ENCODE measurements around the gene PRG2. TPM values are rescaled to one million over a fixed set of nuclear protein-coding genes. Genes with fewer than 3 reads are reported as not detected.

Gene PRG2
- total and polyA plus RNA-seq, 9 of the 15 experiments (the other 6 are each of a cell fraction or from before 2014, with no cell fraction given), result 1.8 to 78.0 (median 26.6) TPM

DNA sequence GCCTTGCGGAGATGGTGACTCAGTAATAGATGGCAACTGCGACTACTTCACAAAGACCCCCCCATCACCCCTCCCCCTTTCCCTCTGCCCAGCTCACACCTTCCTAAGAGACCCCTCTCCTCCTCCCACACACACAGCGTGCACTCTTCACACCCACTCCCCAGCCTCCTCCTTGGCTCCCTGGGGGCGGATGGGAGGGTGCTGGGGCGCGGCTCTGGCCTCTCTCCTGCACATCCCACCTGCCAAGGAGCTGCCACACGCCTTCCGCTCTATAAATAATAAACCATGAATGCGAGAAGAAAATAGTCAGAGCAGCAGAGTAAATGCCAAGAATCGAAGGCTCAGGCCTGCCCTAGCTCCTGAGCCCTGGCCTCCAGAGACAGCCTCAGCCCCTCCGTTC, 47.7 kb downstream of the PRG2 start:
- Histone ChIP-seq H3K79me2 (ENCODE audit: control insufficient read depth, insufficient read depth, low read length) (no peaks in the 10 kb centered on the region), H3K27ac (ENCODE audit: extremely low read depth, low read depth, low read length) (no peak overlapping the region), H3K4me1 (replicated peaks in 1 of 2; ENCODE audit: control insufficient read depth in 2 of 2, insufficient read depth in 2 of 2, low read length in 2 of 2) (peaks cover 3 to 6% of the 10 kb centered on the region in 2 experiments; a peak in 4 of 5 replicates), H4K20me1 (replicated peaks; ENCODE audit: control insufficient read depth, insufficient read depth, low read length) (no peaks in the 10 kb centered on the region), H3K4me3 (no peak overlapping the region), H3K4me2 (ENCODE audit: insufficient read depth, low read length) (no peak overlapping the region), H3K9ac (ENCODE audit: insufficient read depth in 1 of 2, low read depth in 2 of 2, low read length in 2 of 2) (no peak overlapping the region), H2AFZ (ENCODE audit: low read depth, low read length) (no peak overlapping the region), H3K27me3 (ENCODE audit: control insufficient read depth in 2 of 2, insufficient read depth in 2 of 2, low read length in 2 of 2) (no peaks in the 10 kb centered on the region; a peak in 2 of 5 replicates), H3K9me1 (ENCODE audit: control insufficient read depth, insufficient read depth, low read length) (no peaks in the 10 kb centered on the region), H3K9me3 (replicated peaks; ENCODE audit: control insufficient read depth, insufficient read depth, low read depth, low read length) (no peaks in the 10 kb centered on the region), H3K36me3 (ENCODE audit: control insufficient read depth, insufficient read depth, low read length) (no peaks in the 10 kb centered on the region)
- intact Hi-C loops (cut with micrococcal nuclease) (loop anchor here (5.0 to 10.0 kb wide), 3 partner anchors 210 to 452 kb away; no protein-coding TSS in a partner anchor), in situ Hi-C loops (cut with MboI) (loop anchor here (5.0 to 10.0 kb wide), 3 partner anchors 182 to 1172 kb away; no protein-coding TSS in a partner anchor)
- no peak for ATAC-seq
- CTCF ChIA-PET (ENCODE audit: low intra/inter-chr PET ratio), result interaction anchor here (0.5 kb wide), 1 partner anchor 115 kb away, joined by 3 read pairs; no protein-coding TSS in a partner anchor
- no peak for DNase-seq (ENCODE audit: extremely low read depth in 1 of 4, low spot score in 3 of 4)
- 67% methylated on average over 10 of the region's 11 CpGs for WGBS (ENCODE audit: insufficient coverage, low coverage, missing lambda C conversion rate)
- FAIRE-seq, result no peak
- TF ChIP-seq CHD1 (IDR thresholded peaks at IDR 0.05; ENCODE audit: low read length) (no peak), ZNF695 (CRISPR knock-in tag; IDR thresholded peaks at IDR 0.05) (no peak), ZNF316 (IDR thresholded peaks at IDR 0.05) (no peak), YY1 (IDR thresholded peaks at IDR 0.05; ENCODE audit: borderline replicate concordance in 1 of 3, control insufficient read depth in 1 of 3, extremely low read depth in 1 of 3, insufficient read depth in 3 of 3, insufficient read length in 1 of 3, insufficient replicate concordance in 2 of 3, low read depth in 1 of 3, low read length in 2 of 3) (no peak), CCAR2 (IDR thresholded peaks at IDR 0.05; ENCODE audit: low read depth, low read length) (no peak), SMARCC2 (IDR thresholded peaks at IDR 0.05; ENCODE audit: low read depth) (no peak), TCF7 (IDR thresholded peaks at IDR 0.05; ENCODE audit: borderline replicate concordance) (no peak)
- TF ChIP-seq, protein P1, sequence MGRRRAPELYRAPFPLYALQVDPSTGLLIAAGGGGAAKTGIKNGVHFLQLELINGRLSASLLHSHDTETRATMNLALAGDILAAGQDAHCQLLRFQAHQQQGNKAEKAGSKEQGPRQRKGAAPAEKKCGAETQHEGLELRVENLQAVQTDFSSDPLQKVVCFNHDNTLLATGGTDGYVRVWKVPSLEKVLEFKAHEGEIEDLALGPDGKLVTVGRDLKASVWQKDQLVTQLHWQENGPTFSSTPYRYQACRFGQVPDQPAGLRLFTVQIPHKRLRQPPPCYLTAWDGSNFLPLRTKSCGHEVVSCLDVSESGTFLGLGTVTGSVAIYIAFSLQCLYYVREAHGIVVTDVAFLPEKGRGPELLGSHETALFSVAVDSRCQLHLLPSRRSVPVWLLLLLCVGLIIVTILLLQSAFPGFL (CRISPR knock-in tag; IDR thresholded peaks at IDR 0.05), result no peak
- TF ChIP-seq, protein P2, sequence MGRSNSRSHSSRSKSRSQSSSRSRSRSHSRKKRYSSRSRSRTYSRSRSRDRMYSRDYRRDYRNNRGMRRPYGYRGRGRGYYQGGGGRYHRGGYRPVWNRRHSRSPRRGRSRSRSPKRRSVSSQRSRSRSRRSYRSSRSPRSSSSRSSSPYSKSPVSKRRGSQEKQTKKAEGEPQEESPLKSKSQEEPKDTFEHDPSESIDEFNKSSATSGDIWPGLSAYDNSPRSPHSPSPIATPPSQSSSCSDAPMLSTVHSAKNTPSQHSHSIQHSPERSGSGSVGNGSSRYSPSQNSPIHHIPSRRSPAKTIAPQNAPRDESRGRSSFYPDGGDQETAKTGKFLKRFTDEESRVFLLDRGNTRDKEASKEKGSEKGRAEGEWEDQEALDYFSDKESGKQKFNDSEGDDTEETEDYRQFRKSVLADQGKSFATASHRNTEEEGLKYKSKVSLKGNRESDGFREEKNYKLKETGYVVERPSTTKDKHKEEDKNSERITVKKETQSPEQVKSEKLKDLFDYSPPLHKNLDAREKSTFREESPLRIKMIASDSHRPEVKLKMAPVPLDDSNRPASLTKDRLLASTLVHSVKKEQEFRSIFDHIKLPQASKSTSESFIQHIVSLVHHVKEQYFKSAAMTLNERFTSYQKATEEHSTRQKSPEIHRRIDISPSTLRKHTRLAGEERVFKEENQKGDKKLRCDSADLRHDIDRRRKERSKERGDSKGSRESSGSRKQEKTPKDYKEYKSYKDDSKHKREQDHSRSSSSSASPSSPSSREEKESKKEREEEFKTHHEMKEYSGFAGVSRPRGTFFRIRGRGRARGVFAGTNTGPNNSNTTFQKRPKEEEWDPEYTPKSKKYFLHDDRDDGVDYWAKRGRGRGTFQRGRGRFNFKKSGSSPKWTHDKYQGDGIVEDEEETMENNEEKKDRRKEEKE (IDR thresholded peaks at IDR 0.05; ENCODE audit: borderline replicate concordance in 1 of 2, control insufficient read depth in 1 of 2, low read depth in 2 of 2, low read length in 1 of 2), result no peak
- BruUV-seq (replicated peaks), result no TSS peak
- POLR2A ChIA-PET, result interaction anchor here (0.6 kb wide), 1 partner anchor 1419 kb away, joined by 3 read pairs; no protein-coding TSS in a partner anchor

All from K562 (cell line).